ENCODE measurements around the gene PPM1B.
"Not testable (repeated sequence)": the region's sequence is repeated elsewhere in the genome, so short reads cannot be mapped to it uniquely, and the experiment has no call there.

The PPM1B gene

GRCh38 chr2:44254023-44254422, 85.3 kb downstream of the PPM1B start:
- TF ChIP-seq, protein P1, sequence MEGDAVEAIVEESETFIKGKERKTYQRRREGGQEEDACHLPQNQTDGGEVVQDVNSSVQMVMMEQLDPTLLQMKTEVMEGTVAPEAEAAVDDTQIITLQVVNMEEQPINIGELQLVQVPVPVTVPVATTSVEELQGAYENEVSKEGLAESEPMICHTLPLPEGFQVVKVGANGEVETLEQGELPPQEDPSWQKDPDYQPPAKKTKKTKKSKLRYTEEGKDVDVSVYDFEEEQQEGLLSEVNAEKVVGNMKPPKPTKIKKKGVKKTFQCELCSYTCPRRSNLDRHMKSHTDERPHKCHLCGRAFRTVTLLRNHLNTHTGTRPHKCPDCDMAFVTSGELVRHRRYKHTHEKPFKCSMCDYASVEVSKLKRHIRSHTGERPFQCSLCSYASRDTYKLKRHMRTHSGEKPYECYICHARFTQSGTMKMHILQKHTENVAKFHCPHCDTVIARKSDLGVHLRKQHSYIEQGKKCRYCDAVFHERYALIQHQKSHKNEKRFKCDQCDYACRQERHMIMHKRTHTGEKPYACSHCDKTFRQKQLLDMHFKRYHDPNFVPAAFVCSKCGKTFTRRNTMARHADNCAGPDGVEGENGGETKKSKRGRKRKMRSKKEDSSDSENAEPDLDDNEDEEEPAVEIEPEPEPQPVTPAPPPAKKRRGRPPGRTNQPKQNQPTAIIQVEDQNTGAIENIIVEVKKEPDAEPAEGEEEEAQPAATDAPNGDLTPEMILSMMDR (IDR thresholded peaks at IDR 0.05; ENCODE audit: control insufficient read depth, extremely low read depth, insufficient read depth) = no peak
- no peak overlapping the region for H3K4me3 ChIP-seq (ENCODE audit: low read depth, low read length)
- no peak for DNase-seq (ENCODE audit: low read depth)

GRCh38 chr2:44255704-44256103, 87.0 kb downstream of the PPM1B start:
- H3K4me3 ChIP-seq (ENCODE audit: low read depth, low read length); DNase-seq (ENCODE audit: low read depth): not testable (repeated sequence)

GRCh38 chr2:44257802-44258201, 89.1 kb downstream of the PPM1B start:
- H3K4me3 ChIP-seq (ENCODE audit: low read depth, low read length); DNase-seq (ENCODE audit: low read depth): not testable (repeated sequence)

- no peak for DNase-seq (ENCODE audit: low read depth)
These were observed 98.7 kb downstream of the PPM1B start for GRCh38 chr2:44267269-44267795.

DNA sequence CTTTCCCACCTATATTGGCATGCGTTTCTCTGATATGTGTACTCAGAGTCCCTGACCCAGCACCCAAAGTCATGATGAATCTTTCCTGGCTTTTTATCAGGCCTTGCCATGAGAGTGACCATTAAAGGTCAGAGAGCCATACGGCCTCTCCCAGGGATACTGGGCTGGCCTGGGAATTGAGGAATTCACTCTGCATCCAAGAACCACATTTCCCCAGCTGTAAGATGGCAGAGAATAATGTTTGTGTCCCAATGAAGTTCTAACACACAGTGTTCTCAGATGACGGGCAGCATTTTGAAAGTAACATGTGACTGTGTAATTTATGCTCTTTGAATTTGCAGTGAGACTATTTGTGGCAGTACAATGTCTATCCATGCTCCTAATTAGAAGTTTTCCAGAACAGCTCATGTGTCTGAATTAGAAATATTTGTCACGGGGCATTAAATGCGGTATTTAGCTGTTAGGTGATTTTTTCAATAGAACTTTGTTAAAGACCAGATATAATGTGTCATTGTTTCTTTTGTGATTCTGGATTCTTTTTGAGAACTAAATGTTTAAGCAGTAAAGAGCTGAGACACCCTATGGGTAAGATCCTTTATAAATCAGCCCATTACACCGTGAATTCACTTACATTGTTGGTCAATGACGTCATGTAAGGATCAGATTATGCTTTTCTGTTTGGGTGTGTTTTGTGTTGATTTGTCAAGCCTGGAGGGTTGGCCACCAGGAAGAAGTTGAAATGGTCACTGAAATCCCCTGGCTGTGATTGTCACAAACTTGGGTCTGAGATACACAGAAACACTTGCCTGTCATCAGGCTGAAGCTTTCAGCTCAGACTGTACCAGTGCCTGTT, 99.3 kb downstream of the PPM1B start:
- no peak overlapping the region for H3K4me3 ChIP-seq (ENCODE audit: low read depth, low read length)
- TF ChIP-seq, protein P1 (IDR thresholded peaks at IDR 0.05; ENCODE audit: control insufficient read depth, extremely low read depth, insufficient read depth) = no peak
- no peak for DNase-seq (ENCODE audit: low read depth)

More at GRCh38 chr2:44267269-44267795, 98.7 kb downstream of the PPM1B start:
- TF ChIP-seq, protein P1 (IDR thresholded peaks at IDR 0.05; ENCODE audit: control insufficient read depth, extremely low read depth, insufficient read depth) = no peak
- H3K4me3 ChIP-seq (ENCODE audit: low read depth, low read length) = no peak overlapping the region

GRCh38 chr2:44269831-44270230, 101.2 kb downstream of the PPM1B start:
- H3K4me3 ChIP-seq (ENCODE audit: low read depth, low read length) = no peak overlapping the region
- TF ChIP-seq, protein P1 (IDR thresholded peaks at IDR 0.05; ENCODE audit: control insufficient read depth, extremely low read depth, insufficient read depth) = no peak
- no peak for DNase-seq (ENCODE audit: low read depth)

- no peak for DNase-seq (ENCODE audit: low read depth)
- TF ChIP-seq, protein P1 (IDR thresholded peaks at IDR 0.05; ENCODE audit: control insufficient read depth, extremely low read depth, insufficient read depth) = no peak
- no peak overlapping the region for H3K4me3 ChIP-seq (ENCODE audit: low read depth, low read length)
These were observed 102.6 kb downstream of the PPM1B start for GRCh38 chr2:44271296-44271695.

DNA sequence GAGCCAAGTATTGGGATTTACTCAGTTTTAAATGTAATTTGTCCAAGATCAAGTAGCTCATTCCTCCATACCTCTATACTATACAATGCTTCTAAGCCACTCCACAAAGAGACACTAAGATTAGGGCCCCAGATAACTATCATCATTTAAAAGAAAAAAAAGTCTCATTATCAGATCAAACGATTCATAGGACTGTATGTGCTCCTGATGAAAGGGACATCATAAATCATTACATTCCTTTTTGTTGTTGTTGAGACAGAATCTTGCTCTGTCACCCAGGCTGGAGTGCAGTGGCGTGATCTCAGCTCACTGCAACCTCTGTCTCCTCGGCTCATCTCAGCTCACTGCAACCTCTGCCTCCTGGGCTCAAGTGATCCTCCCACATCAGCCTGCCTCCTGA, 104.4 kb downstream of the PPM1B start:
- no peak for DNase-seq (ENCODE audit: low read depth)
- TF ChIP-seq, protein P1 (IDR thresholded peaks at IDR 0.05; ENCODE audit: control insufficient read depth, extremely low read depth, insufficient read depth) = no peak
- H3K4me3 ChIP-seq (ENCODE audit: low read depth, low read length) = no peak overlapping the region

Measured in LNCaP clone FGC (cell line).